22Rv1 (cell line): Measurements from ENCODE around the gene PTPRM.

Experiments
- H3K27ac ChIP-seq: fragments of 450-650 bp; 2 replicates; pipeline ENCODE4 v1.5.1; 2017
- ZFX ChIP-seq: fragments of 450-650 bp; IDR thresholded peaks from 2 replicates; pipeline ENCODE4 v1.6.1; 2017; ENCODE audit warnings: antibody characterized with exemption, borderline replicate concordance
- TF ChIP-seq, protein P1 (sequence below): fragments of 450-650 bp; IDR thresholded peaks from 2 replicates; pipeline ENCODE4 v1.5.1; 2017; ENCODE audit warnings: mild to moderate bottlenecking

Gene PTPRM

DNA sequence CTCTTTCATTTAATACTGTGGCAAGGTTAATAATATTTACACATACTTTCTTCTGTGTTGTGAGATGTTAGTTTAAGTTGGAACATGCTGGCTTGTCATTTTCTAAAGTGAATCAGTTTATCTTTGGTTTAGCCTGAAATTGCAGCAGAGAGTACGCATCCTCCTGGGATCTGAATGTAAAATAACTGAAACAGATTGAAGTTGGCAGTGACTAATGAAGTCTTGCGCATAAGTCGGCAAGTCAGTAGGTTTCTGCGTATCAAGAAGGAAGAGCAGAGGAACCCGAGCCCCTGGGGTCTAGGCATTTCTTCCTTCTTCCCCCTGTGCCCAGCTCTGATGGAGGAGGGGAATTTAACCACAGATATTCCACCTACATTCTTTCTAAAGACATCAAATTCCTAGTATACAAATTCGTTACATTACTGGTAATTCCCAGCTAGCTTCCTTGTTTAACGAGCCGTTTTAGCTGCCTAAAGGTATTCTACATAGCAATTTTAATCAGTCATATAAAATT, 650.0 kb downstream of the PTPRM start:
- no peak overlapping the region for H3K27ac ChIP-seq
- TF ChIP-seq, protein P1, sequence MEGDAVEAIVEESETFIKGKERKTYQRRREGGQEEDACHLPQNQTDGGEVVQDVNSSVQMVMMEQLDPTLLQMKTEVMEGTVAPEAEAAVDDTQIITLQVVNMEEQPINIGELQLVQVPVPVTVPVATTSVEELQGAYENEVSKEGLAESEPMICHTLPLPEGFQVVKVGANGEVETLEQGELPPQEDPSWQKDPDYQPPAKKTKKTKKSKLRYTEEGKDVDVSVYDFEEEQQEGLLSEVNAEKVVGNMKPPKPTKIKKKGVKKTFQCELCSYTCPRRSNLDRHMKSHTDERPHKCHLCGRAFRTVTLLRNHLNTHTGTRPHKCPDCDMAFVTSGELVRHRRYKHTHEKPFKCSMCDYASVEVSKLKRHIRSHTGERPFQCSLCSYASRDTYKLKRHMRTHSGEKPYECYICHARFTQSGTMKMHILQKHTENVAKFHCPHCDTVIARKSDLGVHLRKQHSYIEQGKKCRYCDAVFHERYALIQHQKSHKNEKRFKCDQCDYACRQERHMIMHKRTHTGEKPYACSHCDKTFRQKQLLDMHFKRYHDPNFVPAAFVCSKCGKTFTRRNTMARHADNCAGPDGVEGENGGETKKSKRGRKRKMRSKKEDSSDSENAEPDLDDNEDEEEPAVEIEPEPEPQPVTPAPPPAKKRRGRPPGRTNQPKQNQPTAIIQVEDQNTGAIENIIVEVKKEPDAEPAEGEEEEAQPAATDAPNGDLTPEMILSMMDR: no peak
- no peak for TF ChIP-seq ZFX

- no peak overlapping the region for H3K27ac ChIP-seq
- no peak for TF ChIP-seq ZFX
- TF ChIP-seq, protein P1: no peak
Measured at GRCh38 chr18:8218197-8218596, 651.1 kb downstream of the PTPRM start.

GRCh38 chr18:8221452-8221851, 654.3 kb downstream of the PTPRM start:
- H3K27ac ChIP-seq: no peak overlapping the region
- TF ChIP-seq, protein P1: no peak
- no peak for TF ChIP-seq ZFX

DNA sequence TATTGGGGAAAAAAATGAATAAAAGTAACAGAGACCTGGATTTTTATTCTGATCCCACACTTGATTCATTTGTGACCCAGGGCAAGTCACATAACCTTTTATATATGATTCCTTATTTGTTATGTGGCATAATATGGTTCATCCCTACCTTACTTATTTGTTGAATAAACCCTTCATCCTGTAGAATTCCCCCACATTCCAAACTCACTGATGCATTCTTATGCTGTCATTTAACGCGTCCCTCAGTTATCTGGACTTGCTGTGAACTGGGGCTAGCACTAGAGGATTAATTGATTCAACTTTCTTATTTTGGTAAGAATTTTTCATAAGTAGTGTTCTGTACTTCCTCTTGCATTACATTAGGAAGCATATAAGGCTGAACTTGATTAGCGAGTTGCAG, 657.5 kb downstream of the PTPRM start:
- no peak for TF ChIP-seq ZFX
- TF ChIP-seq, protein P1: no peak
- no peak overlapping the region for H3K27ac ChIP-seq

DNA sequence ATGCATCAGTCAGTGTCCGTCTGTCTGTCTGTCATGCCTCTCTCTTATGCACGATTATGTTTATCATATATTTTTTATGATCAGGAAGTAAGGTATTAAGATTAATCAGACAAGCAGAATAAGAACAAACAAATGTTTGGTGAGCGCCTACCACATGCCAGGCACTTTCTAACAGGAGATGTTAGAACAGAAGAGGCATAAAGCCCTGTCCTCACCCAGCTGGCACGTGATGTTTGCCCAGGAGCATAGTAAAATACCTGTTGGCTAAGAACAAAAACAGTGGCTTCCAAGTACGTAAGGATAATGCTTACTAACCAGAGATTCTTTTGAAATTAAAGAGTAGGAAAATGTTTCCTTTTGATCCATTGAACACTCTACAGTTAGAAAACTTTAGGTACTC, 661.9 kb downstream of the PTPRM start:
- no peak overlapping the region for H3K27ac ChIP-seq
- TF ChIP-seq, protein P1: no peak

- no peak overlapping the region for H3K27ac ChIP-seq
- TF ChIP-seq ZFX: no peak
- TF ChIP-seq, protein P1: no peak
Measured at GRCh38 chr18:8229787-8230186, 662.7 kb downstream of the PTPRM start.

DNA sequence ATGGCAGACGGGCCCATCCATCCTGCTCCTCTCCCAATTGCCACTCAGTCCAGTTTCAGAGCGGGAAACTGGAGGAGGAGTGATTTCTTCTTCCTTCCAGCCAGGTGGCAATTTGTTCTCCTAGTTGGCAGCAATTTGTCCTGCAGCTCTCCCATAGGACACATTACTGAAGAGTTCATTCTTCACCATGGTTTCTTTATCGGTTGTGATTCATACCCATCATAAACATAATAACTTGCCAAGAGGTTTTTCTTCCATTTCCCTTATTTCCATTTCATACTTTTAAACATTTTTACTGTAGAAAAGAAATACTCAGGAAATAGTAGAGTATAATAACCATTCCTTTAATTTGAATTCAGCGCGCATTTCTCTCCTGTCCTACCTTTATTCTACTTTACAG, 664.2 kb downstream of the PTPRM start:
- no peak overlapping the region for H3K27ac ChIP-seq
- TF ChIP-seq ZFX: no peak
- TF ChIP-seq, protein P1: no peak
